Measurements from ENCODE around the gene APOBEC3A.

GRCh38 chr22:38938925-38939324 lies 18.5 kb upstream of the APOBEC3A start:
- TF ChIP-seq POLR2A (IDR thresholded peaks at IDR 0.05) = no peak
- TF ChIP-seq CTCF (IDR thresholded peaks at IDR 0.05) = no peak
